HG02610 (cell line): ENCODE data around the gene TMEM231.
"Not testable (repeated sequence)": the region's sequence is repeated elsewhere in the genome, so short reads cannot be mapped to it uniquely, and the experiment has no call there.

Experiments used
- ATAC-seq: cut with Tn5 transposase; IDR thresholded peaks from one replicate; pipeline ENCODE4 v1.9.1; 2021; ENCODE audit warnings: mild to moderate bottlenecking, moderate library complexity; ENCODE audit not compliant: unreplicated experiment

The TMEM231 gene, protein sequence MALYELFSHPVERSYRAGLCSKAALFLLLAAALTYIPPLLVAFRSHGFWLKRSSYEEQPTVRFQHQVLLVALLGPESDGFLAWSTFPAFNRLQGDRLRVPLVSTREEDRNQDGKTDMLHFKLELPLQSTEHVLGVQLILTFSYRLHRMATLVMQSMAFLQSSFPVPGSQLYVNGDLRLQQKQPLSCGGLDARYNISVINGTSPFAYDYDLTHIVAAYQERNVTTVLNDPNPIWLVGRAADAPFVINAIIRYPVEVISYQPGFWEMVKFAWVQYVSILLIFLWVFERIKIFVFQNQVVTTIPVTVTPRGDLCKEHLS

GRCh38 chr16:75555707-75556430 lies at the start of gene TMEM231:
Gene TMEM231, minus strand, starts transcription at chr16:75556252. Its CDS starts 43 bp downstream, at chr16:75556209.
- ATAC-seq = peak; percentile 97

- ATAC-seq = no peak
Observed at GRCh38 chr16:75603241-75603640, 47.2 kb upstream of the TMEM231 start.

DNA sequence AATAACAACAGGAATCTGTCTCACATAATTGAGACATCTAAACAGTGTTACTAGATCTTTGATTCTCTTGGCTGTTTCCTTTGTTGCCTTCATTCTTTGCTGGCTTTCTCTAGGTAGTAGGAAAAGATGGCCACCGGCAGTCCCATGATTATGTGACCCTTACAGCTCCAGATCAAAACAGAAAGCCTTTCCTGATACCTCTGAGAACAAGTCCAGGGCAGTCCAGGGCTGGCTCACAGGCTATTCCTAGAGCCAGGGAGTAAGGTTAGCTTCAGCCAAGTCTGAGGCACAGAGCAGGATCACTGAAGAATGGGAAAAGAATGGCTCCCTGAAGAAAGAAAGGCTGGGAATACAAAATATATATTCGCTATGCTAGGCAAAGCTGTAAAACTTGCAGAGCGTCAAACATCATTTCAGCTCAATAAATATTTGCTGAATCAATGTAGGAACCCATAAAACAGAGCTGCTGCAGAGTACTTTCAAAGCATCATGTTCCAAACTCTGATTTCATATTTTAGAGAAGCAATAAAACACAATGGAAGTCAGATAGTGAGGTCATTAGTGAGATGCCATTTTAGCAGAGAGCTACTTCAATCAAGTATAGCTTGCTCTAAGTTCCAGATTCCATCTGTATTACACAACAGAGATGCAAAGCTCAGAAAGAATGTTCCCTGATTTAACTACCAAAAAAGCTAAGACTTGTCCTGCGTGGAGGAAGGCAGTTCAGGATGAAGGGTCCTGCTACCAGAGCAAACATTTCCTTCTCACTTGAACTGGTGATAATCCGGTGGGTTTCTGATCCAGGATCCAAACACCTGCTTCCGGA lies 43.6 kb upstream of the TMEM231 start:
- no peak for ATAC-seq

DNA sequence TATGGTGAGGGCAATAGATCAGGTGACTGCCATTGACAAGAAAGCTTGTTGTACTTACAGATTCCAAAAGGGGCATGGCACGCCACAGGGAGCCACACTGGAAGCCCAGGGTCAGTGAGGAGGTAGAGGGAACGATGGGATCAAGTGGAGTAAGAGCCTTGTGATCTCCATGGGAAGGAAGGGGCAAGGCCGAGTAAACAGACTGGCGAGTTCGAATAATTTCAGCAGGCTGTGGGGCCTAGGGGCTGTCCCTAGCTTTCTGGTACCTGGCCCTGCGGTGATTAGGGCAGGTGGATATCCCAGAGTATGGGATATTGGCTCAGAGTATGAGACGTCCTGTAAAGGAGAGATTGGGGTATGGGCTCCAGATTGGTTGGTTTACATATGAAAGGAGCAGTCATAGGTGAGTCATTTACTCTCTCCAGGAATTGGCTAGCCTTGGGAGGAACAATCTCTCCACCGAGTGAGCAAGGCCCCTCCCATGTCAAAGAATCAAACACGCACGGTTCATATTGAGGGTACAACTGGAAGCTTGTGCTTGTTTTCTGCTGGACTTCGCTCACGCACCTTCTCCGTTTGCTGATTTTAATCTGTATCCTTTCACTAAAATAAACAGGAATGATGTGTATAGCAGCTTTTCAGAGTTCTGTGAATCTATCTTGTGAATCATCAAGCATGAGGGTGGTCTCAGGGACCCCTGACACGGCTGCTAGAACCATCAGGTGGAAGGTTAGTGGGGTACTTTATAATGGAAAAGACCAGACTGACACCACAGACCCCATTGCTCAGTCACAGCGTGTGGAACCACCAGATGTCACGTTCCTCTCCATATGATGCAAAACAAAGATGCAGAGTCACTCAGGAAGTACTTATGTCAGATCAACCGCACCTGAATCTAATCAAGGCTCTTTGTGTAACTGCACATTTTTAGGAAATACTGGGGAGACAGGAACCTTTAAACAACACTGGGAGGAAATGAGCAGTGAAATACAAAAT lies 38.1 kb upstream of the TMEM231 start:
- ATAC-seq = no peak

DNA sequence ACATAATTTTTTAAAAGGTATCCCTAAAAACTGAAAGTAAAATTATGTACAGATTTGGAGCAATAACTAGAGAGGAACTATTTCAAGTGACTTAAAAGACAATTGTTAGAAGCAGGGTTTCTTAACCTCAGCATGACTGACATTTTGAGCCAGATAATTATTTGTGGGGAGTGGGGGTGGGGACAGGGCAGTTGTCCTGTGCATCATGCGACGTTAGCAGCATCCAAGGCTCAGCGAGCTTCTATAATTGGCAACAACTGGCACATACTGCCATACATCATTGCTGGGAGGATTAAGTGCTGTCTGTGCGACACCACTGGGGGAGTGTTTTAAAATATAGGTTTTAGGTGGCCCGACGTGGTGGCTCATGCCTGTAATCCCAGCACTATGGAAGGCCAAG lies 37.3 kb upstream of the TMEM231 start:
- no peak for ATAC-seq

DNA sequence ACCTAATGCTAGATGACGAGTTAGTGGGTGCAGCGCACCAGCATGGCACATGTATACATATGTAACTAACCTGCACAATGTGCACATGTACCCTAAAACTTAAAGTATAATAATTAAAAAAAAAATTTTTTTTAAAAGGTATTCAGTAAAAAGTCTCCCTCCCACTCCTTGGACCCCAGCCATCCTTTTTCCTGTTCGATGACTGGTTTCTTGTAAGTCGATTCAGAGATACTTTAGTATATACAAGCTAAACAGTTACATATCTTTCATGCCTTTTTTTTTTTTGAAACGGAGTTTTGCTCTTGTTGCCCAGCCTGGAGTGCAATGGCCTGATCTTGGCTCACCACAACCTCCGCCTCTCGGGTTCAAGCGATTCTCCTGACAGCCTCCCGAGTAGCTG lies 35.9 kb upstream of the TMEM231 start:
- not testable (repeated sequence) for ATAC-seq

DNA sequence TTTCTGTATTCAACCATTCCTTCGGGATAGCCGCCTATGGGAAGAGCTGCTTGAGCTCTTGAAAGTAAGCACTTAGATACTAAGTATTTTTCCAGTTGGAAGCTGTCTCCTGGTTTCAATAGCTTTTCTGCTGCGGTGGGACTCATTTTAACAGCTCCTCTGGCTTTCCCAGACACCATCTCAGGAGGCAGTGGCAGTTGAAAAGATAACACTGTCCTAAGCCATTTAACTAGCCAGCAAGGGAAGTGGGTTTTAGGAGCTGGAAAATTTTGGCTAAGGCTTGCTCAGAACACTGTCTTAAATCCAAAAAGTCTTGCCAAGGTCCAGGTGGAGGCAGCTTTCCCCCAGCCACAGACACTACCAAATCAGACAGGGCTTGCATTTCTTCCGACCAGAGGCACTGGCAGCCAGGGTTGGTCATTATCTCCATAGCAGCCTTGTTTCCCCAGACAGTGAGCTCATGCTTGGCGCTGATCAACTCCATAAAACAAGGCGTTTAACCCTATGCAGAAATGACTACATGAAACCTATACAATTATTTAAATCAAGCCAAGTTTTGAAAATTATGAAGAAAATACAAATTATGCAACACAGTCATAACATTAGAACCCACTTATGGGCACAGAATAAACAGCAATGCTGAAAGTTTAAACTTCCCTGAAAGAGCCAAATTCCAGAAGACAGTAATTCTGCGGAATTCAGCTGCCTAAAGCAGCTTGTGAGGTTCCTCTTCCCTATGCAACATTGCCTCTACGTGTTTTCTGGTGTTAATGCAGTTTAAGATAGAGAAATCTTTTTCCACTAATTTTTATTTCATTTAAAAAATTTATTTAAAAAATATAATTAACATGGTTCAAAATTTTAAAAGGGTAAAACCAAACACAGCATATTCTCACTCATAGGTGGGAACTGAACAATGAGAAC lies 35.1 kb upstream of the TMEM231 start:
- ATAC-seq = no peak

DNA sequence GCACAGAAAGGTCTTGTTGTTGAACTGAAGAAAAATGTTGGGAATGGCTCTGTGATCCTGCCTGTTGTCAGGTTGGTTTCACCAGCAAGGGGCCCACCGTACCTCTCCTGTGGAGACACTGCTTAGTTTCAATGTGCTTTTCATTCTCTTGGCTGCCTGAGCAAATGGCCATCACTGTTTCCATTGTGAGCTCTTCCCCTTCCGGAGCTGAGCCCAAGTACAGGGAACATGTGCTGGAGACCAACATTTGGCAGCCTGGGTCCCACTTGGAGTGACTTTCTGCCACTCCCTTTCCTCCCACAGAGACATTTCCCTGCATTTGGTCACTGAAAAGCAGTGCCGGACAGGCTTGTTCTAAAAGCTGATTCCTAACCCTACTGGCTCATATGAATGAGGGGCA lies 33.3 kb upstream of the TMEM231 start:
- ATAC-seq = no peak

- no peak for ATAC-seq
Observed at GRCh38 chr16:75588716-75589115, 32.7 kb upstream of the TMEM231 start.

DNA sequence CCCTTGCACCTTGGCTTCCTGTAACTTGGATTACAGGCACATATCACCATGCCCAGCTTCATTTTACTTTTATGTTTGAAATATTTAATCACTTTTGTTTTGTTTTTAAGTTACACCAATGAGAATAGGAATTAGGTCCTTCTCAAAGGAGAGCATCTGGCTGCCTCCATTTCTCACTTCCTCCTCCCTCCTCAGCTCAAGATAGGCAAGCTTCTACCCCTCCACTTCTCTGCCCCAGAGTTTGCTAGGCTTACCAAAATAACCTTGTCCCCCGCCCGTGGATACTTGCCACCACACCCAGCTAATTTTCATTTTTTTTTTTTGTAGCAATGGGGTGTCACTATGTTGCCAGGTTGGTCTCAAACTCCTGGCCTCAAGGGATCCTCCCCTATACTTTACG lies 28.1 kb upstream of the TMEM231 start:
- ATAC-seq = peak; percentile 42

DNA sequence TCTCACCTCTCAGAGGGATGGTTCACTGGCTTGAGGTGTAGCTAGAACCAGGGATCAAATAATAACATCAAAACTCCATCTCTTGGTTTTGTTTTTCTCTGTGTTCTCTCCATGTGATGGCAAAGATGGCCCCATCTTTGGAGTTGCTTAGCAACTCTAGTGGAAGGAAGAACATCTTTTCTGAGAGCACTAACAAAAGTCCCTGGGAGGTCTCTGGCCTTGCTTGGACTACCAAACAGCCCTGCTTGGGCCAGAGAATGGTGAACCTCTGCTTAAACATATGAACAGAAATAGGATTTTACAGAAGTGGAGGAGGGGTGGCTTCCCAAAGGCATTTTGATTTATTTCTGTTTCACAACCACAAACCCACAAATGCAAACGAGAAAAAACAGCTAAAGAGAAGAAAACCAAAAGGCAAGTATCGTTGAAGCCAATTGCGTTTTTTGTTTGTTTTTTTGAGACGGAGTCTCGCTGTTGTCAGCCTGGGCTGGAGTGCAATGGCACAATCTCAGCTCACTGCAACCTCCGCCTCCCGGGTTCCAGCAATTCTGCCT lies 23.3 kb upstream of the TMEM231 start:
- no peak for ATAC-seq

GRCh38 chr16:75578725-75579124 lies 22.7 kb upstream of the TMEM231 start:
- no peak for ATAC-seq

- no peak for ATAC-seq
Observed at GRCh38 chr16:75578212-75578611, 22.2 kb upstream of the TMEM231 start.

DNA sequence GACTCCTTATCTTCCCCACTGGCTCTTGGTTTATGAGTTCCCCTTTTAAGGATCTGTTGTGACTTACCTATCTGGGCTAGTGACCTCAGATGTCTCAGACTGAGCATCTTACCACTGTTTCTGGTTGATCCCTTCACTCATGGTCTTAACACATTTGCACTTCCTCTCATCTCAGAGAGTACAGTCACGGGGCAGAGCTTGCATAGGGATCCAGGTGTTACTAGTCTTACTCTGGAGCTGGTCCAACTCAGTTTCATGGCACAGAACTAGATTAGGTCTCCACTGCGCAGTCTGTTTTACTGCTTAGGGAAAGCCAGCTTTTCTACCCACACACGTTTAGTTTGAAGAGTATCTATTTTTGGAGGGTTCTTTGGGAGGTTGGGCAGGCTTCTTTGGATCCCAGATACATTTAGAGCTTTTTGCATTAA lies 20.3 kb upstream of the TMEM231 start:
- ATAC-seq = peak; percentile 70

DNA sequence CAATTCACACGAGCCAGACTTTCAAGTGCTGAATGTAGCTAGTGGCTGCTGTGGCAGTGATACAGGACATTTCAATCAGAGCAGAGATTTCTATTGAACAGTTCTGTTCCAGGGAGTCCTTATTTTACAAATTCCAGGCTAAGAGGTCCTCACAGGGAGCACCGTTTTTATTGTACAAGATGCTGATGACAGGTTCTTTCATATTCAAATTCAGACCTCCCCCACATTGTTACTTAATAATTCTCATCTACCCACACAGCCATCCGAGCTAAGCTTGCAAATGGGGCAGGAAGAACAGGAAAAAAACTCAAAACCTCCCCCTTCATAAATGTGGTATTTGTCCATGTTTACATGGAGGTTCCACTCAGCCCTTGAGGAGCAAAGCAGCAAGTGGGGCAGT lies 19.9 kb upstream of the TMEM231 start:
- no peak for ATAC-seq

DNA sequence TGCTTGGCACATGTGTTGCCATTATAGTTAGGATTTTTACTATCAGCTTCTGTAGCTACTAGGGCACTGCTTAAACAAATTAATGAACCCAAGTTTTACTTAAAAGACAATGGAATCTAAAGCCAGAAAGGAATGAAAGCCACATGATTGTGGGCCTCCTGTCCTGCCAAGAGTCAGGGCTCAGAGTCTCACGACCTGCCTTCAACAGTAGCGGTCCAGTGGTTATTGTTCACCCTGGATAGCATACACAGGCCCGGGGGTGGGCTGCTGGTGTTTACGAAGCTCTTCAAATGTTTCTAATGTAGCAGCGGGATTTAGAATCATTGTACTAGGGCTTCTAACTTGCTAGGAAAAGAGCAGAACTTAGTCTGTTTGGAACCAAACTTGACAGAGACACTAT lies 17.9 kb upstream of the TMEM231 start:
- no peak for ATAC-seq

GRCh38 chr16:75572864-75573542 lies 17.0 kb upstream of the TMEM231 start:
- ATAC-seq = no peak

- ATAC-seq = no peak
Observed at GRCh38 chr16:75570396-75571065, 14.5 kb upstream of the TMEM231 start.
